SK-N-SH (cell line): ENCODE measurements around the gene GALNT12. TPM values are rescaled to one million over a fixed set of nuclear protein-coding genes. Genes with fewer than 3 reads are reported as not detected.

Source experiments
- CTCF ChIA-PET: fragments of 300-600, 350-600 bp; formaldehyde crosslinking; extraction: SDS; loops from one replicate; lab custom pipeline; 2021; lab: Yijun Ruan, JAX
- POLR2A ChIA-PET: fragments of 350-600 bp; sonication (Branson Sonifier 250); formaldehyde crosslinking; extraction: SDS; loops from one replicate; lab custom pipeline; 2020; ENCODE audit warnings: antibody characterized with exemption, inconsistent platforms; lab: Yijun Ruan, JAX
- DNase-seq: peaks from one replicate; pipeline ENCODE4 v3.0.0; 2012
- H2AFZ ChIP-seq: fragments of 200-600 bp; sonication (generic); 2 replicates; pipeline ENCODE4 v1.8.1; 2016; ENCODE audit warnings: antibody characterized with exemption, mild to moderate bottlenecking, low read depth
- H3F3A ChIP-seq: fragments of 200-600 bp; sonication (generic); replicated peaks from 2 replicates; pipeline ENCODE3; 2016; ENCODE audit warnings: antibody characterized with exemption, mild to moderate bottlenecking; ENCODE audit not compliant: insufficient read depth
- H3K27ac ChIP-seq, 2 experiments: fragments of 200-500 bp in 1 of 2; fragments of 200-600 bp in 1 of 2; sonication (Bioruptor generic) in 1 of 2; sonication (generic), shearing (Covaris generic) in 1 of 2; 2 replicates each; pipeline versions ENCODE4 v1.5.1 to v1.6.1; 2014 to 2016; ENCODE audit warnings: low read depth in 2 of 2, inconsistent platforms in 1 of 2, low read length in 1 of 2, mild to moderate bottlenecking in 1 of 2, mixed read lengths in 1 of 2
- H3K27me3 ChIP-seq: fragments of 200-600 bp; sonication (generic), shearing (Covaris generic); 2 replicates; pipeline ENCODE4 v1.6.1; 2016; ENCODE audit warnings: mixed run types; ENCODE audit not compliant: insufficient read depth
- H3K36me3 ChIP-seq, 2 experiments: fragments of 200-500 bp in 1 of 2; fragments of 200-600 bp in 1 of 2; sonication (Bioruptor generic) in 1 of 2; sonication (generic) in 1 of 2; replicated peaks in 1 of 2; 2 replicates each; pipeline versions ENCODE3 to v1.5.1; 2014 to 2016; ENCODE audit warnings: low read length in 1 of 2, mild to moderate bottlenecking in 1 of 2; ENCODE audit not compliant: insufficient read depth in 2 of 2, control insufficient read depth in 1 of 2
- H3K4me1 ChIP-seq, 2 experiments: fragments of 200-500 bp in 1 of 2; fragments of 200-600 bp in 1 of 2; sonication (Bioruptor generic) in 1 of 2; sonication (generic), shearing (Covaris generic) in 1 of 2; 2 replicates each; pipeline versions ENCODE4 v1.5.1 to v1.6.1; 2014 to 2016; ENCODE audit warnings: low read depth in 1 of 2, low read length in 1 of 2, mixed run types in 1 of 2; ENCODE audit not compliant: insufficient read depth in 2 of 2, control insufficient read depth in 1 of 2
- H3K4me2 ChIP-seq: fragments of 200-600 bp; sonication (generic), shearing (Covaris generic); 2 replicates; pipeline ENCODE4 v1.6.1; 2017; ENCODE audit warnings: mixed run types
- H3K4me3 ChIP-seq, 2 experiments: fragments of 200-500 bp in 1 of 2; fragments of 200-600 bp in 1 of 2; sonication (Bioruptor generic) in 1 of 2; sonication (generic), shearing (Covaris generic) in 1 of 2; 2 replicates each; pipeline versions ENCODE4 v1.5.1 to v1.8.1; 2014 to 2016; ENCODE audit warnings: low read depth in 2 of 2, inconsistent platforms in 1 of 2, low read length in 1 of 2, mild to moderate bottlenecking in 1 of 2, mixed read lengths in 1 of 2, moderate library complexity in 1 of 2
- H3K79me2 ChIP-seq: fragments of 200-600 bp; sonication (generic); 2 replicates; pipeline ENCODE4 v1.8.1; 2017; ENCODE audit warnings: mild to moderate bottlenecking; ENCODE audit not compliant: insufficient read depth
- H3K9ac ChIP-seq: fragments of 200-600 bp; sonication (generic); 2 replicates; pipeline ENCODE4 v1.6.1; 2017; ENCODE audit warnings: mixed run types
- H3K9me2 ChIP-seq: fragments of 200-600 bp; sonication (generic); 2 replicates; pipeline ENCODE4 v1.6.1; 2017; ENCODE audit warnings: mixed run types
- H3K9me3 ChIP-seq: fragments of 200-600 bp; sonication (generic); 2 replicates; pipeline ENCODE4 v1.6.1; 2017; ENCODE audit warnings: mixed run types, mild to moderate bottlenecking, moderate library complexity
- H4K20me1 ChIP-seq: fragments of 200-600 bp; sonication (generic); 2 replicates; pipeline ENCODE4 v1.6.1; 2017; ENCODE audit warnings: mild to moderate bottlenecking, mixed run types; ENCODE audit not compliant: insufficient read depth
- CHD2 ChIP-seq: fragments of 150-350 bp; IDR thresholded peaks from 2 replicates; pipeline ENCODE4 v1.6.1; 2018; ENCODE audit warnings: low read length; ENCODE audit not compliant: partially characterized antibody
- CTCF ChIP-seq: fragments of 200-600 bp; sonication (generic); IDR thresholded peaks from 2 replicates; pipeline ENCODE4 v1.6.1; 2017; ENCODE audit warnings: antibody characterized with exemption, mild to moderate bottlenecking, moderate library complexity
- EZH2phosphoT487 ChIP-seq: fragments of 200-600 bp; sonication (generic); IDR thresholded peaks from 2 replicates; pipeline ENCODE4 v1.6.1; 2017; ENCODE audit warnings: low read depth, mixed run types, mild to moderate bottlenecking, antibody characterized with exemption, moderate library complexity, borderline replicate concordance
- FOXM1 ChIP-seq: IDR thresholded peaks from 2 replicates; pipeline ENCODE4 v1.4.0; 2012; ENCODE audit warnings: low read depth, mild to moderate bottlenecking
- RAD21 ChIP-seq: IDR thresholded peaks from 2 replicates; pipeline ENCODE4 v1.6.1; 2012; ENCODE audit warnings: mild to moderate bottlenecking, low read length
- REST ChIP-seq: IDR thresholded peaks from 2 replicates; pipeline ENCODE4 v1.6.1; 2012; ENCODE audit warnings: mild to moderate bottlenecking, low read depth, low read length, moderate library complexity
- USF1 ChIP-seq: IDR thresholded peaks from 2 replicates; pipeline ENCODE4 v1.4.0; 2012; ENCODE audit warnings: low read depth, borderline replicate concordance
- WGBS: methylation state at CpG from one replicate; pipeline ENCODE4 v1.1.6; 2017; ENCODE audit warnings: low lambda C conversion rate; 5-methylcytosine and 5-hydroxymethylcytosine counted together
- polyA plus RNA-seq, 3 experiments: library from polyadenylated mRNA; depleted of rRNA; stranded (reverse); fragments of >200 nt; gene quantifications; 2 replicates each; pipeline ENCODE4 v1.2.3, GENCODE V29; 2012

Gene GALNT12
- polyA plus RNA-seq, 1 of the 3 experiments (the other 2 are of a cell fraction), result 7.4 TPM

- no peak for TF ChIP-seq REST
- TF ChIP-seq CTCF, result peak; percentile 95
- TF ChIP-seq RAD21, result peak; percentile 93
- TF ChIP-seq EZH2phosphoT487, result no peak
- peak; percentile 43 for TF ChIP-seq CHD2
- no peak for TF ChIP-seq FOXM1
- TF ChIP-seq USF1, result no peak
Observed at GRCh38 chr9:98848450-98849149, 41.1 kb downstream of the GALNT12 start (continued).

- Histone ChIP-seq H2AFZ (no peak overlapping the region), H3K9me2 (no peaks in the 10 kb centered on the region), H3K27ac (no peak overlapping the region), H3K4me2 (no peak overlapping the region), H3K4me1 (peaks cover 0 to 4% of the 10 kb centered on the region in 2 experiments; a peak in 1 of 4 replicates), H3K4me3 (no peak overlapping the region), H3K79me2 (no peaks in the 10 kb centered on the region), H3K36me3 (no peaks in the 10 kb centered on the region), H3F3A (peaks cover 6% of the 10 kb centered on the region), H3K9ac (no peak overlapping the region), H4K20me1 (no peaks in the 10 kb centered on the region), H3K27me3 (no peaks in the 10 kb centered on the region), H3K9me3 (no peaks in the 10 kb centered on the region)
- ChIA-PET POLR2A (no interaction called here), CTCF (interaction anchor here (0.6 to 6.2 kb wide), 22 partner anchors 8 to 291 kb away, joined by 3 to 89 read pairs (median 5); no protein-coding TSS in a partner anchor)
- DNase-seq, result no peak
- 93% methylated on average over 4 of the region's 4 CpGs for WGBS
- no peak for TF ChIP-seq CTCF
Observed at GRCh38 chr9:98849563-98849962, 42.1 kb downstream of the GALNT12 start.
